H1 (cell line): ENCODE results near the gene INPP5E. TPM values are rescaled to one million over a fixed set of nuclear protein-coding genes. Genes with fewer than 3 reads are reported as not detected.

Source experiments
- CTCF ChIA-PET: fragments of 300-600 bp; sonication (Branson Sonifier 250); formaldehyde crosslinking; loops from one replicate; lab custom pipeline; 2021; ENCODE audit not compliant: partially characterized antibody; lab: Charles Lee
- POLR2A ChIA-PET: fragments of 300-600 bp; sonication (Branson Sonifier 250); formaldehyde crosslinking; loops from one replicate; lab custom pipeline; 2021; ENCODE audit warnings: inconsistent platforms; ENCODE audit not compliant: partially characterized antibody; lab: Charles Lee
- DNase-seq, 2 experiments: peaks; one replicate each; pipeline versions ENCODE4 v3.0.0 to v3.0.0-alpha.2; 2010 to 2022; ENCODE audit warnings: low spot score in 2 of 2, low read depth in 1 of 2, mixed read lengths in 1 of 2
- FAIRE-seq: peaks from 2 replicates; lab custom pipeline; 2011; peaks lifted over from hg19 to GRCh38; lab: Jason Lieb, UNC
- H2AFZ ChIP-seq: 2 replicates; pipeline ENCODE4 v1.8.1; 2012; ENCODE audit warnings: low read length, inconsistent platforms
- H2AK5ac ChIP-seq: 2 replicates; pipeline ENCODE4 v1.6.1; 2013; ENCODE audit warnings: low read depth, low read length
- H2BK120ac ChIP-seq: replicated peaks from 2 replicates; pipeline ENCODE3; 2013; ENCODE audit warnings: low read depth, low read length, inconsistent platforms
- H2BK12ac ChIP-seq: 2 replicates; pipeline ENCODE4 v1.6.1; 2013; ENCODE audit warnings: low read depth, low read length
- H2BK15ac ChIP-seq: 2 replicates; pipeline ENCODE4 v1.6.1; 2013; ENCODE audit warnings: low read length
- H2BK20ac ChIP-seq: 2 replicates; pipeline ENCODE4 v1.6.1; 2013; ENCODE audit warnings: low read length
- H2BK5ac ChIP-seq: 2 replicates; pipeline ENCODE4 v1.6.1; 2013; ENCODE audit warnings: low read depth, low read length
- H3K14ac ChIP-seq: 2 replicates; pipeline ENCODE4 v1.6.1; 2013; ENCODE audit warnings: inconsistent platforms; ENCODE audit not compliant: insufficient read length
- H3K18ac ChIP-seq: 2 replicates; pipeline ENCODE4 v1.6.1; 2013; ENCODE audit warnings: low read length; ENCODE audit errors: extremely low read depth
- H3K23ac ChIP-seq: 2 replicates; pipeline ENCODE4 v1.6.1; 2013; ENCODE audit warnings: inconsistent platforms; ENCODE audit not compliant: insufficient read length
- H3K23me2 ChIP-seq: 2 replicates; pipeline ENCODE4 v1.6.1; 2013; ENCODE audit warnings: low read depth, low read length
- H3K27ac ChIP-seq: 2 replicates; pipeline ENCODE4 v1.6.1; 2011; ENCODE audit warnings: low read depth, low read length, inconsistent platforms
- H3K27me3 ChIP-seq, 4 experiments: replicated peaks in 1 of 4; 1 replicate in 1 of 4; 2 replicates in 3 of 4; pipeline versions ENCODE4 v1.6.1 to v1.8.1; 2011 to 2013; ENCODE audit warnings: low read length in 3 of 4, mild to moderate bottlenecking in 3 of 4, inconsistent platforms in 2 of 4, mixed read lengths in 2 of 4, moderate library complexity in 1 of 4; ENCODE audit not compliant: control insufficient read depth in 3 of 4, insufficient read depth in 3 of 4; ENCODE audit errors: extremely low read depth in 1 of 4
- H3K36me3 ChIP-seq, 4 experiments: 2 replicates each; pipeline versions ENCODE4 v1.6.1 to v1.8.1; 2011 to 2013; ENCODE audit warnings: mild to moderate bottlenecking in 4 of 4, low read length in 3 of 4, moderate library complexity in 2 of 4, control low read depth in 1 of 4, inconsistent platforms in 1 of 4; ENCODE audit not compliant: insufficient read depth in 4 of 4, control insufficient read depth in 2 of 4
- H3K4ac ChIP-seq: replicated peaks from 2 replicates; pipeline ENCODE3; 2013; ENCODE audit warnings: low read length, low read depth, mixed read lengths, inconsistent platforms; ENCODE audit not compliant: insufficient read length
- H3K4me1 ChIP-seq, 4 experiments: replicated peaks in 1 of 4; 1 replicate in 1 of 4; 2 replicates in 3 of 4; pipeline versions ENCODE4 v1.6.1 to v1.8.1; 2011 to 2013; ENCODE audit warnings: low read length in 3 of 4, inconsistent platforms in 2 of 4, mixed read lengths in 1 of 4; ENCODE audit not compliant: insufficient read depth in 4 of 4, control insufficient read depth in 3 of 4
- H3K4me2 ChIP-seq, 2 experiments: 2 replicates each; pipeline versions ENCODE4 v1.6.1 to v1.8.1; 2011 to 2013; ENCODE audit warnings: low read depth in 2 of 2, low read length in 2 of 2, control low read depth in 1 of 2, inconsistent platforms in 1 of 2, mild to moderate bottlenecking in 1 of 2; ENCODE audit not compliant: insufficient read depth in 1 of 2
- H3K4me3 ChIP-seq, 4 experiments: fragments of 200-600, 300-600 bp in 1 of 4; sonication (generic), shearing (Covaris generic), sonication (Bioruptor Twin) in 1 of 4; 2 replicates each; pipeline versions ENCODE4 v1.5.1 to v1.8.1; 2011 to 2016; ENCODE audit warnings: low read length in 4 of 4, low read depth in 3 of 4, control low read depth in 2 of 4, inconsistent platforms in 2 of 4, mild to moderate bottlenecking in 2 of 4, mixed read lengths in 1 of 4, moderate library complexity in 1 of 4; ENCODE audit not compliant: insufficient read depth in 2 of 4; ENCODE audit errors: extremely low read depth in 1 of 4
- H3K56ac ChIP-seq: replicated peaks from 2 replicates; pipeline ENCODE3; 2013; ENCODE audit warnings: low read depth, mild to moderate bottlenecking, mixed read lengths, low read length, inconsistent platforms; ENCODE audit not compliant: insufficient read length
- H3K79me1 ChIP-seq: 2 replicates; pipeline ENCODE4 v1.6.1; 2013; ENCODE audit warnings: low read depth, low read length, control low read depth
- H3K79me2 ChIP-seq, 2 experiments: 2 replicates each; pipeline versions ENCODE4 v1.6.1 to v1.8.1; 2012 to 2013; ENCODE audit warnings: low read length in 2 of 2, mild to moderate bottlenecking in 2 of 2, inconsistent platforms in 1 of 2; ENCODE audit not compliant: insufficient read depth in 2 of 2, control insufficient read depth in 1 of 2
- H3K9ac ChIP-seq, 4 experiments: replicated peaks in 1 of 4; 1 replicate in 1 of 4; 2 replicates in 3 of 4; pipeline versions ENCODE4 v1.6.1 to v1.8.1; 2011 to 2013; ENCODE audit warnings: low read depth in 3 of 4, low read length in 3 of 4, control low read depth in 2 of 4, mild to moderate bottlenecking in 2 of 4, moderate library complexity in 2 of 4, inconsistent platforms in 1 of 4; ENCODE audit errors: extremely low read depth in 1 of 4
- H3K9me3 ChIP-seq, 2 experiments: 2 replicates each; pipeline versions ENCODE4 v1.6.1 to v1.8.1; 2012 to 2013; ENCODE audit warnings: mild to moderate bottlenecking in 2 of 2, moderate library complexity in 2 of 2, control low read depth in 1 of 2, inconsistent platforms in 1 of 2, low read depth in 1 of 2, low read length in 1 of 2, mixed read lengths in 1 of 2; ENCODE audit not compliant: insufficient read depth in 2 of 2
- H4K20me1 ChIP-seq, 2 experiments: replicated peaks in 1 of 2; 2 replicates each; pipeline versions ENCODE3 to v1.8.1; 2011 to 2013; ENCODE audit warnings: inconsistent platforms in 2 of 2, low read length in 2 of 2, mild to moderate bottlenecking in 1 of 2; ENCODE audit not compliant: insufficient read depth in 2 of 2, control insufficient read depth in 1 of 2
- H4K5ac ChIP-seq: 2 replicates; pipeline ENCODE4 v1.6.1; 2013; ENCODE audit warnings: low read length, low read depth, mixed read lengths, inconsistent platforms; ENCODE audit not compliant: insufficient read length
- H4K8ac ChIP-seq: 2 replicates; pipeline ENCODE4 v1.8.0; 2013; ENCODE audit warnings: mild to moderate bottlenecking, moderate library complexity, low read length, inconsistent platforms; ENCODE audit not compliant: insufficient read depth; ENCODE audit errors: extremely low read depth
- H4K91ac ChIP-seq: replicated peaks from 2 replicates; pipeline ENCODE3; 2013; ENCODE audit warnings: low read length, mixed read lengths, inconsistent platforms; ENCODE audit not compliant: insufficient read length
- JUN ChIP-seq: IDR thresholded peaks from 2 replicates; pipeline ENCODE4 v1.6.1; 2011; ENCODE audit warnings: low read depth, mild to moderate bottlenecking, improper control_type of control experiment, low read length
- WGBS, 2 experiments: shearing (Covaris generic) in 1 of 2; methylation state at CpG; one replicate each; pipeline versions ENCODE4 v1.1.6 to v1.1.7; 2013 to 2015; ENCODE audit warnings: low lambda C conversion rate in 2 of 2, mixed read lengths in 2 of 2, inconsistent platforms in 1 of 2, low coverage in 1 of 2, missing lambda C conversion rate in 1 of 2; ENCODE audit not compliant: insufficient replicate concordance in 2 of 2, insufficient coverage in 1 of 2, insufficient read length in 1 of 2; ENCODE audit errors: extremely low coverage in 1 of 2, missing lambda C conversion rate in 1 of 2; 5-methylcytosine and 5-hydroxymethylcytosine counted together
- polyA plus RNA-seq, 7 experiments: library from polyadenylated mRNA; depleted of rRNA in 3 of 7; stranded (reverse) in 5 of 7; unstranded in 2 of 7; fragments of >200 nt in 5 of 7; fragments of 200-250 nt in 2 of 7; gene quantifications; 1 replicate in 5 of 7; 2 replicates in 1 of 7; 4 replicates in 1 of 7; pipeline versions ENCODE4 v1.2.1 to v1.2.3, GENCODE V29; 2011 to 2013; ENCODE audit warnings: missing spikeins in 2 of 7, mixed read lengths in 2 of 7
- total RNA-seq: library from RNA; stranded (reverse); fragmentation: NEBNext Ultra II Directional; extraction: Animal tissue kit (Norgen Biotek cat#: 25700); gene quantifications from 2 replicates; pipeline ENCODE4 v1.2.1, GENCODE V29; 2021

The INPP5E gene
- total and polyA plus RNA-seq, 2 of the 8 experiments (the other 6 are each of a cell fraction or from before 2014, with no cell fraction given) = 8.7 to 11.3 TPM

GRCh38 chr9:136379891-136380290 lies 59.8 kb downstream of the INPP5E start:
- Histone ChIP-seq H2BK15ac (no peak overlapping the region), H3K23me2 (no peaks in the 10 kb centered on the region), H3K56ac (no peak overlapping the region), H3K27ac (no peak overlapping the region), H2BK20ac (no peak overlapping the region), H2AK5ac (no peak overlapping the region), H4K20me1 (peaks cover 7 to 14% of the 10 kb centered on the region in 2 experiments), H4K8ac (no peak overlapping the region), H3K9ac (no peak overlapping the region), H2BK5ac (no peak overlapping the region), H3K79me2 (no peaks in the 10 kb centered on the region), H2BK12ac (no peak overlapping the region), H3K36me3 (peaks cover 6 to 57% (median 26%) of the 10 kb centered on the region in 4 experiments; a peak in 7 of 8 replicates), H3K9me3 (no peaks in the 10 kb centered on the region), H3K4me3 (no peak overlapping the region), H3K4ac (no peak overlapping the region), H2AFZ (no peak overlapping the region), H3K14ac (no peak overlapping the region), H4K91ac (no peak overlapping the region), H3K79me1 (no peaks in the 10 kb centered on the region; the same call in 1 of the 2 replicates), H3K4me1 (no peaks in the 10 kb centered on the region), H3K4me2 (no peak overlapping the region), H3K27me3 (no peaks in the 10 kb centered on the region), H3K18ac (no peak overlapping the region), H4K5ac (no peak overlapping the region), H2BK120ac (no peak overlapping the region), H3K23ac (no peak overlapping the region)
- WGBS, 2 experiments = 90% methylated on average over 10 of the region's 11 CpGs; no CpG with 5 or more reads in 1 of the 2 experiments
- ChIA-PET CTCF (interaction anchor here (1.1 to 2.2 kb wide), 3 partner anchors 13 to 107 kb away, joined by 3 to 10 read pairs (median 6); no protein-coding TSS in a partner anchor), POLR2A (interaction anchor here (1.1 to 1.9 kb wide), 2 partner anchors 13 to 45 kb away, joined by 4 to 6 read pairs; no protein-coding TSS in a partner anchor)
- DNase-seq = no peak
- no peak for TF ChIP-seq JUN
- no peak for FAIRE-seq
